K562 (cell line): ENCODE results near the gene CNIH3. TPM values are rescaled to one million over a fixed set of nuclear protein-coding genes. Genes with fewer than 3 reads are reported as not detected.

Source experiments
- ATAC-seq: fragments of 200-7000 bp; cut with Tn5 transposase; 3 replicates; pipeline ENCODE4 v1.9.1; 2020; ENCODE audit warnings: moderate library complexity
- BruUV-seq: library from RNA; stranded (reverse); fragments of 400-500 nt; replicated peaks from 2 replicates; lab custom pipeline; 2021; lab: Mats Ljungman, UMichigan
- CTCF ChIA-PET: fragments of 300-600 bp; formaldehyde crosslinking; extraction: SDS; loops from one replicate; lab custom pipeline; 2021; ENCODE audit warnings: low intra/inter-chr PET ratio; lab: Yijun Ruan, JAX
- POLR2A ChIA-PET: fragments of 300-600, 350-650 bp; sonication (Branson Sonifier 250); formaldehyde crosslinking; extraction: SDS; loops from one replicate; lab custom pipeline; 2021; ENCODE audit warnings: antibody characterized with exemption, inconsistent platforms; lab: Yijun Ruan, JAX
- DNase-seq, 4 experiments: peaks; one replicate each; pipeline versions ENCODE4 v3.0.0 to v3.0.0-alpha.2; 2011 to 2018; ENCODE audit warnings: low spot score in 3 of 4, mixed read lengths in 3 of 4; ENCODE audit errors: extremely low read depth in 1 of 4
- FAIRE-seq: peaks from 2 replicates; lab custom pipeline; 2011; peaks lifted over from hg19 to GRCh38; lab: Jason Lieb, UNC
- H2AFZ ChIP-seq: 2 replicates; pipeline ENCODE4 v1.6.0; 2011; ENCODE audit warnings: low read depth, low read length, control low read depth, inconsistent platforms
- H3K27ac ChIP-seq: fragments of 200-600 bp; 3 replicates; pipeline ENCODE4 v1.8.0; 2011; ENCODE audit warnings: low read depth, mild to moderate bottlenecking, control low read depth, inconsistent platforms, low read length, moderate library complexity, mixed read lengths; ENCODE audit errors: extremely low read depth
- H3K27me3 ChIP-seq, 2 experiments: fragments of 300-600 bp in 1 of 2; 2 replicates in 1 of 2; 3 replicates in 1 of 2; pipeline versions ENCODE4 v1.6.0 to v1.8.0; 2011; ENCODE audit warnings: inconsistent platforms in 2 of 2, low read length in 2 of 2, mild to moderate bottlenecking in 1 of 2, mixed read lengths in 1 of 2, moderate library complexity in 1 of 2; ENCODE audit not compliant: control insufficient read depth in 2 of 2, insufficient read depth in 2 of 2
- H3K36me3 ChIP-seq: fragments of 300-600 bp; 3 replicates; pipeline ENCODE4 v1.8.0; 2011; ENCODE audit warnings: mild to moderate bottlenecking, low read length, inconsistent platforms; ENCODE audit not compliant: control insufficient read depth, insufficient read depth
- H3K4me1 ChIP-seq, 2 experiments: fragments of 200-600 bp in 1 of 2; replicated peaks in 1 of 2; 2 replicates in 1 of 2; 3 replicates in 1 of 2; pipeline versions ENCODE4 v1.5.1 to v1.8.0; 2011; ENCODE audit warnings: inconsistent platforms in 2 of 2, low read length in 2 of 2, mild to moderate bottlenecking in 1 of 2, mixed read lengths in 1 of 2, moderate library complexity in 1 of 2; ENCODE audit not compliant: control insufficient read depth in 2 of 2, insufficient read depth in 2 of 2
- H3K4me2 ChIP-seq: 2 replicates; pipeline ENCODE4 v1.6.1; 2011; ENCODE audit warnings: low read length, control low read depth, inconsistent platforms, mixed read lengths; ENCODE audit not compliant: insufficient read depth
- H3K4me3 ChIP-seq: fragments of 200-600 bp; sonication (generic), shearing (Covaris generic); 2 replicates; pipeline ENCODE4 v1.5.1; 2016; ENCODE audit warnings: control low read depth, inconsistent platforms
- H3K79me2 ChIP-seq: fragments of 200-600 bp; 3 replicates; pipeline ENCODE4 v1.8.0; 2011; ENCODE audit warnings: low read length, inconsistent platforms; ENCODE audit not compliant: control insufficient read depth, insufficient read depth
- H3K9ac ChIP-seq, 2 experiments: 2 replicates each; pipeline versions ENCODE4 v1.6.0 to v1.6.1; 2011; ENCODE audit warnings: low read depth in 2 of 2, low read length in 2 of 2, control low read depth in 1 of 2, inconsistent platforms in 1 of 2, mild to moderate bottlenecking in 1 of 2, mixed read lengths in 1 of 2; ENCODE audit not compliant: insufficient read depth in 1 of 2
- H3K9me1 ChIP-seq: one replicate; pipeline ENCODE4 v1.6.0; 2011; ENCODE audit warnings: inconsistent platforms, mild to moderate bottlenecking, low read length, moderate library complexity; ENCODE audit not compliant: control insufficient read depth, insufficient read depth
- H3K9me3 ChIP-seq: replicated peaks from 2 replicates; pipeline ENCODE4 v1.5.1; 2011; ENCODE audit warnings: low read depth, low read length, inconsistent platforms; ENCODE audit not compliant: control insufficient read depth, insufficient read depth
- H4K20me1 ChIP-seq: replicated peaks from 2 replicates; pipeline ENCODE4 v1.6.1; 2011; ENCODE audit warnings: low read length, inconsistent platforms, mixed read lengths; ENCODE audit not compliant: control insufficient read depth, insufficient read depth
- BRD9 ChIP-seq: fragments of 450-650 bp; IDR thresholded peaks from 2 replicates; pipeline ENCODE4 v1.6.1; 2018; ENCODE audit warnings: low read depth; ENCODE audit not compliant: partially characterized antibody
- CHD2 ChIP-seq: IDR thresholded peaks from 2 replicates; pipeline ENCODE4 v1.6.1; 2011; ENCODE audit warnings: low read depth, low read length
- E2F6 ChIP-seq, 2 experiments: IDR thresholded peaks; 2 replicates each; pipeline ENCODE4 v1.6.1; 2011; ENCODE audit warnings: borderline replicate concordance in 1 of 2, control low read depth in 1 of 2, low read depth in 1 of 2, low read length in 1 of 2, mild to moderate bottlenecking in 1 of 2, mixed read lengths in 1 of 2, moderate library complexity in 1 of 2; ENCODE audit not compliant: insufficient read depth in 1 of 2, insufficient read length in 1 of 2, poor library complexity in 1 of 2, severe bottlenecking in 1 of 2; ENCODE audit errors: extremely low read depth in 1 of 2
- GATAD2B ChIP-seq: fragments of 450-650 bp; IDR thresholded peaks from 2 replicates; pipeline ENCODE4 v1.6.1; 2017; ENCODE audit warnings: mild to moderate bottlenecking, borderline replicate concordance
- LCOR ChIP-seq: sonication (generic); formaldehyde crosslinking; IDR thresholded peaks from 2 replicates; pipeline ENCODE4 v1.8.0; 2022; ENCODE audit warnings: mild to moderate bottlenecking, missing genetic modification reagents
- SETDB1 ChIP-seq: IDR thresholded peaks from one replicate; pipeline ENCODE4 v1.6.1; 2012; ENCODE audit warnings: low read length, control low read depth, inconsistent platforms
- SMAD4 ChIP-seq: fragments of 250-450 bp; sonication (Bioruptor Pico); conservative IDR thresholded peaks from 2 replicates; pipeline ENCODE4 v1.8.0; 2021; ENCODE audit warnings: inconsistent platforms, mild to moderate bottlenecking, moderate library complexity
- ZNF445 ChIP-seq: fragments of 250-450 bp; sonication (Bioruptor Pico); IDR thresholded peaks from 2 replicates; pipeline ENCODE4 v1.4.0; 2020; ENCODE audit warnings: low read depth, mild to moderate bottlenecking, moderate library complexity
- ZNF717 ChIP-seq: fragments of 250-450 bp; sonication (Bioruptor Pico); IDR thresholded peaks from 2 replicates; pipeline ENCODE4 v1.5.0; 2021
- ZNF740 ChIP-seq, 3 experiments: fragments of 200-800 bp in 1 of 3; sonication (Bioruptor generic) in 1 of 3; sonication (generic) in 1 of 3; formaldehyde crosslinking in 1 of 3; IDR thresholded peaks; 2 replicates each; pipeline versions ENCODE4 v1.6.1 to v1.8.0; 2016 to 2022; ENCODE audit warnings: mild to moderate bottlenecking in 2 of 3, missing compliant biosample characterization in 2 of 3, missing genetic modification characterization in 2 of 3, missing genetic modification reagents in 1 of 3
- WGBS: fragments of 100-300 bp; shearing (Covaris generic); methylation state at CpG from one replicate; pipeline ENCODE4 v1.1.6; 2016; ENCODE audit warnings: low coverage, mixed read lengths; ENCODE audit not compliant: insufficient coverage; ENCODE audit errors: missing lambda C conversion rate; 5-methylcytosine and 5-hydroxymethylcytosine counted together
- in situ Hi-C: fragments of 300-500 bp; cut with MboI; formaldehyde crosslinking; loops from 4 replicates; pipeline ENCODE4 v1.15.0; 2018; ENCODE audit warnings: inconsistent platforms, mixed read lengths
- intact Hi-C: fragments of 100-400 bp; cut with micrococcal nuclease; formaldehyde crosslinking; loops from 2 replicates; pipeline ENCODE4 v1.14.2; 2022
- polyA plus RNA-seq, 8 experiments: library from polyadenylated mRNA; depleted of rRNA in 4 of 8; stranded (reverse) in 5 of 8; unstranded in 3 of 8; fragments of >200 nt; fragmentation: Nextera tagmentation in 2 of 8; fragmentation: Illumina TruSeq in 1 of 8; extraction: Ambion mirVana in 2 of 8; extraction: Trizol in 1 of 8; gene quantifications; 2 replicates each; pipeline versions ENCODE4 v1.2.1 to v1.2.3, GENCODE V29; 2011 to 2014; ENCODE audit warnings: inconsistent platforms in 1 of 8, missing spikeins in 1 of 8
- total RNA-seq, 7 experiments: library from RNA; depleted of rRNA in 6 of 7; stranded (reverse); fragments of >200 nt in 6 of 7; fragmentation: Illumina TruSeq in 2 of 7; extraction: Trizol in 2 of 7; gene quantifications; 2 replicates each; pipeline versions ENCODE4 v1.2.1 to v1.2.3, GENCODE V29; 2011 to 2021; ENCODE audit warnings: low replicate concordance in 1 of 7

Gene CNIH3
- total and polyA plus RNA-seq, 9 of the 15 experiments (the other 6 are each of a cell fraction or from before 2014, with no cell fraction given), result 0.14 to 1.8 (median 0.79) TPM

GRCh38 chr1:224660074-224660473 lies 44.0 kb downstream of the CNIH3 start:
- Histone ChIP-seq H3K79me2 (no peaks in the 10 kb centered on the region), H3K27me3 (peaks cover 4 to 7% of the 10 kb centered on the region in 2 experiments; a peak in 4 of 5 replicates), H3K9ac (no peak overlapping the region), H3K9me1 (no peaks in the 10 kb centered on the region), H3K4me2 (no peak overlapping the region), H2AFZ (no peak overlapping the region), H3K4me3 (no peak overlapping the region), H3K27ac (no peak overlapping the region), H3K9me3 (no peaks in the 10 kb centered on the region), H4K20me1 (no peaks in the 10 kb centered on the region), H3K36me3 (no peaks in the 10 kb centered on the region), H3K4me1 (no peaks in the 10 kb centered on the region)
- CTCF ChIA-PET, result no interaction called here
- BruUV-seq, result no TSS peak
- in situ Hi-C loops, result no loop called here
- FAIRE-seq (peak; percentile 37), DNase-seq (no peak), ATAC-seq (0 out of 3 replicates have a peak, but pooled peaks have one; percentile 41)
- TF ChIP-seq ZNF445 (CRISPR knock-in tag) (no peak), GATAD2B (no peak), SMAD4 (CRISPR knock-in tag) (no peak), SETDB1 (no peak), CHD2 (peak; percentile 85)
- intact Hi-C loops, result no loop called here
- under 1% methylated on average over 5 of the region's 5 CpGs for WGBS
- POLR2A ChIA-PET, result no interaction called here

- DNase-seq (no peak), ATAC-seq (no peak), FAIRE-seq (no peak)
- BruUV-seq, result no TSS peak
- no peaks in the 10 kb centered on the region for H3K4me1 ChIP-seq
- no peaks in the 10 kb centered on the region for H4K20me1 ChIP-seq
- no peaks in the 10 kb centered on the region for H3K36me3 ChIP-seq
- no peak overlapping the region for H3K4me3 ChIP-seq
- no peak overlapping the region for H3K4me2 ChIP-seq
- H2AFZ ChIP-seq, result no peak overlapping the region
- H3K27me3 ChIP-seq, result no peaks in the 10 kb centered on the region; a peak in 1 of 5 replicates
- 6% methylated on average over 3 of the region's 3 CpGs for WGBS
- H3K9ac ChIP-seq, result no peak overlapping the region
- in situ Hi-C loops (no loop called here), intact Hi-C loops (no loop called here)
- ChIA-PET POLR2A (interaction anchor here (1.1 kb wide), 1 partner anchor 20 kb away, joined by 3 read pairs; no protein-coding TSS in a partner anchor), CTCF (no interaction called here)
- H3K27ac ChIP-seq, result no peak overlapping the region
- H3K9me3 ChIP-seq, result no peaks in the 10 kb centered on the region
- no peaks in the 10 kb centered on the region for H3K79me2 ChIP-seq
- H3K9me1 ChIP-seq, result no peaks in the 10 kb centered on the region
- TF ChIP-seq BRD9 (no peak), ZNF740 (CRISPR knock-in tag; IDR thresholded peaks at IDR 0.05) (no peak), ZNF740 (tag; IDR thresholded peaks at IDR 0.05) (no peak), LCOR (CRISPR knock-in tag) (no peak), ZNF717 (CRISPR knock-in tag) (no peak), E2F6 (IDR thresholded peaks at IDR 0.05; ENCODE audit: borderline replicate concordance in 1 of 2, extremely low read depth in 1 of 2, insufficient read depth in 1 of 2, insufficient read length in 1 of 2, low read depth in 1 of 2, low read length in 1 of 2, poor library complexity in 1 of 2, severe bottlenecking in 1 of 2) (no peak)
Measured at GRCh38 chr1:224662870-224663269, 46.8 kb downstream of the CNIH3 start.
